ENCODE measurements around the gene TRIM45.

TRIM45 gene

DNA sequence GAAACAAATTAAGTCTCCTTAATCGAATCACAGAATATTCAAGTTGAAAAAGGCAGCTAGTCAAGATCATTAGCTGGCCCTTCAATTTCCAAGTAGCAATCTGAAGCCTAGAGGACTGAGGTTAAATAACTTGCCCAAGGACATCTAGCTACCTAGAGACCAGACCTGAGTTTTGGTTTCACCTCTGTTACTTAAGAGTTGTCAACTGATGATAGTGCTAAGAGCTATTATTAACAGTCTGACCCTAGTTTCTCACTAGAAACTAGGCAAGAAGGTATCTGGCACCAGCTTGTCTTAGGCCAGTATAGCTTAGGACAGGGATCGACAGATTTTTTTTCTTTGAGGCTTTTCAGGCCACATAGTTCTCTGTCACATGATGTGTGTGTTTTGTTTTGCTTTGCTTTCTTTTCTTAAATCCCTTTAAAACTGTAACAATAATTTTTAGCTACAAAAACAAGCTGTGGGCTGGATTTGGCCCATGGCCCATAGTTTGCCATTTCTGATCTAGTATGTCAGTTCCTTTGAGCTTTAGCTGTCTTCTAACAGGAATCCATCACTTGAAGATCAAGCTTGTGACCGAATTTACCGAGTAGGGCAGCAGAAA is 23.2 kb downstream of the TRIM45 start:
- Histone ChIP-seq H3K27me3 (replicated peaks) (no peaks in the 10 kb centered on the region), H3K4me3 (ENCODE audit: low read depth, low read length) (no peak overlapping the region), H3K27ac (peak overlapping the region; percentile 12), H3K36me3 (replicated peaks) (peaks cover 7% of the 10 kb centered on the region)
- peak; percentile 32 for DNase-seq
- TF ChIP-seq, protein P1, sequence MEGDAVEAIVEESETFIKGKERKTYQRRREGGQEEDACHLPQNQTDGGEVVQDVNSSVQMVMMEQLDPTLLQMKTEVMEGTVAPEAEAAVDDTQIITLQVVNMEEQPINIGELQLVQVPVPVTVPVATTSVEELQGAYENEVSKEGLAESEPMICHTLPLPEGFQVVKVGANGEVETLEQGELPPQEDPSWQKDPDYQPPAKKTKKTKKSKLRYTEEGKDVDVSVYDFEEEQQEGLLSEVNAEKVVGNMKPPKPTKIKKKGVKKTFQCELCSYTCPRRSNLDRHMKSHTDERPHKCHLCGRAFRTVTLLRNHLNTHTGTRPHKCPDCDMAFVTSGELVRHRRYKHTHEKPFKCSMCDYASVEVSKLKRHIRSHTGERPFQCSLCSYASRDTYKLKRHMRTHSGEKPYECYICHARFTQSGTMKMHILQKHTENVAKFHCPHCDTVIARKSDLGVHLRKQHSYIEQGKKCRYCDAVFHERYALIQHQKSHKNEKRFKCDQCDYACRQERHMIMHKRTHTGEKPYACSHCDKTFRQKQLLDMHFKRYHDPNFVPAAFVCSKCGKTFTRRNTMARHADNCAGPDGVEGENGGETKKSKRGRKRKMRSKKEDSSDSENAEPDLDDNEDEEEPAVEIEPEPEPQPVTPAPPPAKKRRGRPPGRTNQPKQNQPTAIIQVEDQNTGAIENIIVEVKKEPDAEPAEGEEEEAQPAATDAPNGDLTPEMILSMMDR (IDR thresholded peaks at IDR 0.05; ENCODE audit: low read depth, low read length, missing control alignments), result no peak
- in situ Hi-C loops (cut with HindIII; ENCODE audit: low pct_ligation_motif_present, low sequenced_read_pairs), result no loop called here

DNA sequence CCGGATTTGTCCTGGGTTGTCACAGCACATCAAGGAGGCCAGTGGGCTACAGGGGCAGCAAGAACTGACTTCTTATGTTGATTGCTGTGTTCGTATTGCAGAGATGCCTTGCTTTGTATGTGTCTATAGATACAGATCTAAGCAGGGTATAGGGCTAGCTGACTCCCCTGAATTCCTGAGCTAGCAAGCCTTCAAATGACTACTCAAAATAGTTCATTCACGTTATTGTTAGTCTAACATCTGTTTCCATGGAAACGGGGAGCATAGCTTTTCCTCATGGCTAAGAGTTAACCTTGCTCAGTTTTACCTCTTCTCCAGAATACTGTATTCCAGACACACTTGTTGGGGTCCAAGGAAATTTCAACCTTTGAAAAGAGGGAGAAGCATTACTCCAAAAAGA is 24.1 kb downstream of the TRIM45 start:
- TF ChIP-seq, protein P1 (IDR thresholded peaks at IDR 0.05; ENCODE audit: low read depth, low read length, missing control alignments), result no peak
- peak; percentile 69 for DNase-seq

DNA sequence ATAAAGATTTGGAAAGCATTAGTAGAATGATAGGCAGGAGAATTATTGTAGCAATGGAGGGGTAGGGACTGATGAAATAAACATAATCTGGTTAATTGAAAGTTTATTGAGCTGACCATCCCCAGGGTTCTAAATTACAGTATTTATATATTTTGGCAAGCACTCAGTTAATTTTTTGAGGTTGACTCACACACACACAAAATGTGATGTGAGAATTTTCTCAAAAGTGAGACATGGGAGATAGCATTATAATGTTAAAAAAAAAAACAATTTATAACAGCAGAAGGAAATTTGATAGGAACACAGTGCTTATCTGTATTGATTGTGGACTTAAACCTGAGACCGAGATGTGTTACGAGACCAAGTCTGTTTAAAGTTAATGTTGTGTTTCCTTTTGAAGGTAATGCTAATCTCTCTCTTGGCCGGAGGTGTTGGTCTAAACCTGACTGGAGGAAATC is 24.6 kb downstream of the TRIM45 start:
- DNase-seq, result no peak
- TF ChIP-seq, protein P1 (IDR thresholded peaks at IDR 0.05; ENCODE audit: low read depth, low read length, missing control alignments), result no peak
- in situ Hi-C loops (cut with HindIII; ENCODE audit: low pct_ligation_motif_present, low sequenced_read_pairs), result no loop called here
- Histone ChIP-seq H3K27ac (peak overlapping the region; percentile 76), H3K4me3 (ENCODE audit: low read depth, low read length) (no peak overlapping the region), H3K36me3 (replicated peaks) (peaks cover 5% of the 10 kb centered on the region), H3K27me3 (replicated peaks) (no peaks in the 10 kb centered on the region)

More for the DNA sequence above, 24.1 kb downstream of the TRIM45 start:
- no peaks in the 10 kb centered on the region for H3K27me3 ChIP-seq (replicated peaks)
- peak overlapping the region; percentile 76 for H3K27ac ChIP-seq
- in situ Hi-C loops (cut with HindIII; ENCODE audit: low pct_ligation_motif_present, low sequenced_read_pairs), result no loop called here
- H3K4me3 ChIP-seq (ENCODE audit: low read depth, low read length), result no peak overlapping the region
- H3K36me3 ChIP-seq (replicated peaks), result peaks cover 7% of the 10 kb centered on the region

DNA sequence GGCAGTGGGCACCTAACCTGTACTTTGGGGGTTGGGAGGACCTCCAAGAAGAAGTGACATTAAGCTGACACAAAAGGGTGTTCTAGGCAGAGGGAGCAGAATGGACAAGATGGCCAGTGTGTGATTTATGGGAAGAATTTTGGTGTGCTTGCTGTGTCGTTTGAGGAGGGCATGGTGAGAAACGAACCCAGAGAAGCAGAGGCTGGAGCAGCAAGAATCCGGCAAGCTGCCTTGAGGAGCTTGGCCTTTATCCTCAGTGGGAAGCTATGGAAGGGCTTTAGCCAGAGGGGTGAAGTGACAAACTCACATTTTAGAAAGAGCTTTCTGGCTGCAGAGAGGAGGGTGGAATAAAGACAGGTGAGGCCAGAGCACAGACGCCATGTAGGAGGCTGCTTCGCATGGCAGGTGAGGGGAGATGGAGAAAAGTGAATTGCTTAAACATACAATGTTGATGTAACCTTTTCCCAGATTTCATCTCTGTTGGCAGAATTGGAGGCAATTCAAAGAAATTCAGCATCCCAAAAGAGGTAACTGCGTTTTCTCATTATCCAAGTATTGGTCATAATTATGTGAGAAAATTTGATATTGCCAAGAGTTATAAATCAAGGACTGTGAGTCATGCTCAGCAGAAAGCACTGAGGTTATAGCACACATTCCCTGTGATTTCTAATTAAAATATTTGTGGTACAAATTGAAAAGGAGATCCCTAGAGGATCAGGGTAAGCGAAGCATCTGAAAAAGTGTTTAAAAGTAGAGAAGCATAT is 26.5 kb downstream of the TRIM45 start:
- Histone ChIP-seq H3K4me3 (ENCODE audit: low read depth, low read length) (no peak overlapping the region), H3K36me3 (replicated peaks) (no peaks in the 10 kb centered on the region), H3K27ac (no peak overlapping the region), H3K27me3 (replicated peaks) (no peaks in the 10 kb centered on the region)
- no peak for DNase-seq
- TF ChIP-seq, protein P1 (IDR thresholded peaks at IDR 0.05; ENCODE audit: low read depth, low read length, missing control alignments), result no peak
- in situ Hi-C loops (cut with HindIII; ENCODE audit: low pct_ligation_motif_present, low sequenced_read_pairs), result no loop called here

DNA sequence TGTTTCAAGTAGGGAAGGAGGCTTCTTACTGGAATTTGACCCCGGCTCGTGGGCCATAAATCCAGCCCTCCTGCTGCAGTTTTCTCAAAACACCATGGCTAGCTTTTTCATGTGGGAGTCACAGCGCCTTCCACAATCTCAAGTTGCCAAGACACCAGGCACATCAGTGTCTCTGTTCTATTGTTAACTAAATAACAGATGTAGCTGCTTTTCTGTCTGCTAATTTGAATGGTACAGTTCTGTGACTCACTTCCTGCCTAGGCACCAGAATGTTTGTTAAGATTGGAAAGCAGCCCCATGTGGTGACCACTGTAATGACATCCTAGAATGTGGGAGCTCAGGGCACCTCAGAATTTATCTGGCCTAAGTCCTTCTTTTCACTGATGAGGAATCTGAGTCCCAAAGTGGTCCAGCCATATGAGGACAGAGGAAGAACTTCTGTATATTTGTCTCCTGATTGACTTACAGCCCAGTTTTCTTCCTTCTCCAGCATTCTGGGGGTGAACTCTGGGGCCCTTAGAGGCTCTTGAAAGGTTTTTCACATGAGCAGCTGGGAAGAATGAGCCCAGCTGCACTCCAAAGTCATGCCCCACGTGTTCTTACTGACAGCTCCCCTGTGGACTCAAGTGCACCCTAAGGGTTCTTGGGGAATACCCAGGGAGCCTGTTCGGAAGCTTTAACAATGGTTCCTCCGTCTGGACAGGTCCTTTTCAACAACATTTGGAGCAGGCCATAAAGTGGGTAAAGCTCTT is 27.5 kb downstream of the TRIM45 start:
- Histone ChIP-seq H3K27ac (peak overlapping the region; percentile 92), H3K4me3 (ENCODE audit: low read depth, low read length) (no peak overlapping the region), H3K36me3 (replicated peaks) (no peaks in the 10 kb centered on the region), H3K27me3 (replicated peaks) (no peaks in the 10 kb centered on the region)
- peak; percentile 80 for DNase-seq
- TF ChIP-seq, protein P1 (IDR thresholded peaks at IDR 0.05; ENCODE audit: low read depth, low read length, missing control alignments), result peak; percentile 66
- in situ Hi-C loops (cut with HindIII; ENCODE audit: low pct_ligation_motif_present, low sequenced_read_pairs), result no loop called here
